ENCODE data around the gene ACRBP. TPM values are rescaled to one million over a fixed set of nuclear protein-coding genes. Genes with fewer than 3 reads are reported as not detected.
A peak's percentile ranks its signal among the peaks of the same experiment; 100 is the strongest.

Gene ACRBP
- total RNA-seq, 1 experiment from 2014 or later = 0.54 TPM

- Histone ChIP-seq H3K27me3 (ENCODE audit: control insufficient read depth, insufficient read depth, low read length) (no peaks in the 10 kb centered on the region), H3K27ac (ENCODE audit: low read length) (no peak overlapping the region), H3K4me3 (ENCODE audit: low read depth in 2 of 2, low read length in 2 of 2) (no peak overlapping the region), H3K36me3 (ENCODE audit: control insufficient read depth, insufficient read depth, low read length) (no peaks in the 10 kb centered on the region), H3K9me3 (ENCODE audit: control insufficient read depth, insufficient read depth, low read depth, low read length) (no peaks in the 10 kb centered on the region), H3K4me1 (ENCODE audit: control insufficient read depth, insufficient read depth, low read length) (no peaks in the 10 kb centered on the region)
- CTCF ChIA-PET = interaction anchor here (0.6 kb wide), 1 partner anchor 314 kb away, joined by 5 read pairs; no protein-coding TSS in a partner anchor
- POLR2A ChIA-PET = interaction anchor here (0.5 kb wide), 1 partner anchor 54 kb away, joined by 9 read pairs; the partner anchor contains the start of gene ZNF384
- TF ChIP-seq CTCF (IDR thresholded peaks at IDR 0.05) (no peak), SIN3A (IDR thresholded peaks at IDR 0.05; ENCODE audit: borderline replicate concordance, insufficient read depth, low read depth, low read length) (no peak), POLR2AphosphoS5 (IDR thresholded peaks at IDR 0.05; ENCODE audit: low read depth, low read length) (no peak), TCF7L2 (IDR thresholded peaks at IDR 0.05; ENCODE audit: low read depth, low read length) (no peak)
- TF ChIP-seq, protein P1, sequence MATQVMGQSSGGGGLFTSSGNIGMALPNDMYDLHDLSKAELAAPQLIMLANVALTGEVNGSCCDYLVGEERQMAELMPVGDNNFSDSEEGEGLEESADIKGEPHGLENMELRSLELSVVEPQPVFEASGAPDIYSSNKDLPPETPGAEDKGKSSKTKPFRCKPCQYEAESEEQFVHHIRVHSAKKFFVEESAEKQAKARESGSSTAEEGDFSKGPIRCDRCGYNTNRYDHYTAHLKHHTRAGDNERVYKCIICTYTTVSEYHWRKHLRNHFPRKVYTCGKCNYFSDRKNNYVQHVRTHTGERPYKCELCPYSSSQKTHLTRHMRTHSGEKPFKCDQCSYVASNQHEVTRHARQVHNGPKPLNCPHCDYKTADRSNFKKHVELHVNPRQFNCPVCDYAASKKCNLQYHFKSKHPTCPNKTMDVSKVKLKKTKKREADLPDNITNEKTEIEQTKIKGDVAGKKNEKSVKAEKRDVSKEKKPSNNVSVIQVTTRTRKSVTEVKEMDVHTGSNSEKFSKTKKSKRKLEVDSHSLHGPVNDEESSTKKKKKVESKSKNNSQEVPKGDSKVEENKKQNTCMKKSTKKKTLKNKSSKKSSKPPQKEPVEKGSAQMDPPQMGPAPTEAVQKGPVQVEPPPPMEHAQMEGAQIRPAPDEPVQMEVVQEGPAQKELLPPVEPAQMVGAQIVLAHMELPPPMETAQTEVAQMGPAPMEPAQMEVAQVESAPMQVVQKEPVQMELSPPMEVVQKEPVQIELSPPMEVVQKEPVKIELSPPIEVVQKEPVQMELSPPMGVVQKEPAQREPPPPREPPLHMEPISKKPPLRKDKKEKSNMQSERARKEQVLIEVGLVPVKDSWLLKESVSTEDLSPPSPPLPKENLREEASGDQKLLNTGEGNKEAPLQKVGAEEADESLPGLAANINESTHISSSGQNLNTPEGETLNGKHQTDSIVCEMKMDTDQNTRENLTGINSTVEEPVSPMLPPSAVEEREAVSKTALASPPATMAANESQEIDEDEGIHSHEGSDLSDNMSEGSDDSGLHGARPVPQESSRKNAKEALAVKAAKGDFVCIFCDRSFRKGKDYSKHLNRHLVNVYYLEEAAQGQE (IDR thresholded peaks at IDR 0.05; ENCODE audit: insufficient read depth in 1 of 2, low read depth in 2 of 2, low read length in 1 of 2) = no peak
- DNase-seq (ENCODE audit: low read depth, low spot score) (no peak), ATAC-seq (no peak)
- in situ Hi-C loops (cut with HindIII; ENCODE audit: low pct_unique_long_range_greater_than_20kb, low sequenced_read_pairs) = no loop called here
- intact Hi-C loops (cut with micrococcal nuclease; ENCODE audit: unreplicated experiment) = no loop called here
- BruUV-seq (replicated peaks) = no TSS peak
Measured at GRCh38 chr12:6635375-6635855, 11.8 kb downstream of the ACRBP start.

DNA sequence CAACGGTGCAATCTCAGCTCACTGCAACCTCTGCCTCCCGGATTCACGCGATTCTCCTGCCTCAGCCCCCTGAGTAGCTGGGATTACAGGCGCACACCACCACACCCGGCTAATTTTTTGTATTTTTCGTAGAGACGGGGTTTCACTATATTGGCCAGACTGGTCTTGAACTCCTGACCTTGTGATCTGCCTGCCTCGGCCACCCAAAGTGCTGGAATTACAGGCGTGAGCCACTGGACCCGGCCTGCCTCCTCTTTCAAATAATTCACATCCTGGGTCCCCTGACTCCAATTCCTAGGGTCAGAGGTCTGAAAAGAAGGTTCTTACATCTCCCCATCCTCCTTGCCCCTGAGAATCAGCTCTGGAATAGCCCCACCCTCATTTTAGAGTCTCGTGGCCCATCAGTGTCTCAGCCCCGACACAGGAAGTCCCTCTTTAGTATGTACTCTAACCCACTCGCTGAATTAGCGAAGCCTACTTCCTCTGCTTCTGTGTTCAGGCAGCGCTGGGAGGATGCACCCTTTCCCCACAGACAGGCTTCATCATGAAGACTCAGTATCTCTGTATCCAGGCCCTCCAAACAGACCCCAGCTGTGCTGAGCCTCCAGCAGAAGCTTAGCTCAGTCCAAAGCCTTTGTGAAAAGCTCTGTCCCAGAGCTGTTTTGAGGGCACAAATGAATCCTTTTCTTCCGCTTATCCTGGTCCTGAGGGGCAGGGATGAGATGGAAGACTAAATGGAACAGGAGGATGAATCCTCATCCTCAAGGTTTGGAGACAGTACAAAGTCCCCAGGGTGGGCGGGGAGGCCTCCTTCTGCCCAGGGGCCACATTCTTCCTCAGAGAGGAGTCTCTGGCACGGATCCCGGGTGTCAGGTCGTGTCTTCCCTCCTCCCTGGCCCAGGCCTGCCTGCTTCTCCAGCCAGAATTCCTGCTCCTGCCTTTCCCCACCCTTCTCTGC lies 14.9 kb downstream of the ACRBP start:
- no peaks in the 10 kb centered on the region for H3K4me1 ChIP-seq (ENCODE audit: control insufficient read depth, insufficient read depth, low read length)
- ChIA-PET CTCF (no interaction called here), POLR2A (interaction anchor here (0.5 kb wide), 1 partner anchor 180 kb away, joined by 7 read pairs; the partner anchor contains the start of gene TAPBPL)
- no peak overlapping the region for H3K27ac ChIP-seq (ENCODE audit: low read length)
- H3K4me3 ChIP-seq (ENCODE audit: low read depth in 2 of 2, low read length in 2 of 2) = no peak overlapping the region
- TF ChIP-seq CTCF (IDR thresholded peaks at IDR 0.05) = no peak
- TF ChIP-seq, protein P1 (IDR thresholded peaks at IDR 0.05; ENCODE audit: insufficient read depth in 1 of 2, low read depth in 2 of 2, low read length in 1 of 2) = no peak
- no peak for TF ChIP-seq SIN3A (IDR thresholded peaks at IDR 0.05; ENCODE audit: borderline replicate concordance, insufficient read depth, low read depth, low read length)
- TF ChIP-seq TCF7L2 (IDR thresholded peaks at IDR 0.05; ENCODE audit: low read depth, low read length) = no peak
- no peak for TF ChIP-seq POLR2AphosphoS5 (IDR thresholded peaks at IDR 0.05; ENCODE audit: low read depth, low read length)
- intact Hi-C loops (cut with micrococcal nuclease; ENCODE audit: unreplicated experiment) = no loop called here
- no peaks in the 10 kb centered on the region for H3K36me3 ChIP-seq (ENCODE audit: control insufficient read depth, insufficient read depth, low read length)
- H3K9me3 ChIP-seq (ENCODE audit: control insufficient read depth, insufficient read depth, low read depth, low read length) = no peaks in the 10 kb centered on the region
- ATAC-seq (peak; percentile 34), DNase-seq (ENCODE audit: low read depth, low spot score) (no peak)
- in situ Hi-C loops (cut with HindIII; ENCODE audit: low pct_unique_long_range_greater_than_20kb, low sequenced_read_pairs) = no loop called here
- no peaks in the 10 kb centered on the region for H3K27me3 ChIP-seq (ENCODE audit: control insufficient read depth, insufficient read depth, low read length)
- no TSS peak for BruUV-seq (replicated peaks)

Measured in Panc1 (cell line).